ENCODE data around the gene CHD9.

GRCh38 chr16:53358884-53359283 is 304.1 kb downstream of the CHD9 start:
- no peak for TF ChIP-seq SUZ12 (IDR thresholded peaks at IDR 0.05)
- no peak for TF ChIP-seq BHLHE40 (IDR thresholded peaks at IDR 0.05; ENCODE audit: borderline replicate concordance)
- no peak for TF ChIP-seq NFRKB (IDR thresholded peaks at IDR 0.05)
- TF ChIP-seq L3MBTL2 (conservative IDR thresholded peaks at IDR 0.05) = no peak
- TF ChIP-seq ARNT (IDR thresholded peaks at IDR 0.05) = no peak
- TF ChIP-seq FOXM1 (IDR thresholded peaks at IDR 0.05; ENCODE audit: borderline replicate concordance) = no peak
- no peak for TF ChIP-seq SP1 (IDR thresholded peaks at IDR 0.05)
- no peak for TF ChIP-seq HDGF (IDR thresholded peaks at IDR 0.05; ENCODE audit: borderline replicate concordance)
- no peak for TF ChIP-seq FOXK2 (IDR thresholded peaks at IDR 0.05)
